ENCODE measurements around the gene ABCB6.

DNA sequence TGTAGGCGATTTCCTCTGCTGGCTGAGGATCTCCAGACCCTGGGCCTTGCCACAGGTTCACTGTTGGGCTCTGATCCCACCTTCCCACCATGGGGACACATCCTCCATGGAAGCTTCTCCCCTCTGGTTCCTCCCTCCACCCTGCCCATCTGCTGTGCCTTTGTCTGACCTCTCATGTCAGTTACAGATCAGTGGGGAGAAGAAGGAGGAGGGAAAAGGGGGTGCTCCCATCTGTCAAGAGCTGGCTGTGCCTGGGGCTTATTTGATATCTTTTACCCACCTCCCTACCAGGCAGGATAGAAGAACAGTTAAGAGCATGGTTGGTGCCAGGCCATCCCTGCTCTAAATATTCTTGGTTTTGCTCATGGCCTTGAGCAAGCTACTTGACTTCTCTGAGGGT lies 48.1 kb upstream of the ABCB6 start:
- no peak for TF ChIP-seq CTCF (IDR thresholded peaks at IDR 0.05)
- no peak for TF ChIP-seq POLR2A (IDR thresholded peaks at IDR 0.05)
